ENCODE data around the gene KCND3.

KCND3 gene

DNA sequence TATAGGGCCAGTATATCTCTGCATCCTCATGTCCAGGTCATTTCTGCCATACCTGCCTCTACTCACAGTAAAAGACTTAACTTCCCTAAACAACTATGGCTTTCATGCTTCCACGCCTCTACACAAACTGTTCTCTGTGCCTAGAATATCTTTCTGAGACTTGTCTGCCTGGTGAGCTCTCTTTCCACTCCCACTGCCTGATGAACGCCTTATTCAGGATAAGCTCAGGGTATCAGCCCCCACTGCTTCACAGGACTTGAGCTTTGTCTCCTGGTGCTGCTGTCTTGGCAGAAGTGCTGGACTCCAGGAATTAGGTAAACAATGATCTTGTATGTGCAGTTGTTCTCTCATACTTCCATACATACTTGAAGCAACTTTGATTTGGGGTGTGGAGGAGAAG is 238.6 kb downstream of the KCND3 start (continued):
- TF ChIP-seq, protein P1, sequence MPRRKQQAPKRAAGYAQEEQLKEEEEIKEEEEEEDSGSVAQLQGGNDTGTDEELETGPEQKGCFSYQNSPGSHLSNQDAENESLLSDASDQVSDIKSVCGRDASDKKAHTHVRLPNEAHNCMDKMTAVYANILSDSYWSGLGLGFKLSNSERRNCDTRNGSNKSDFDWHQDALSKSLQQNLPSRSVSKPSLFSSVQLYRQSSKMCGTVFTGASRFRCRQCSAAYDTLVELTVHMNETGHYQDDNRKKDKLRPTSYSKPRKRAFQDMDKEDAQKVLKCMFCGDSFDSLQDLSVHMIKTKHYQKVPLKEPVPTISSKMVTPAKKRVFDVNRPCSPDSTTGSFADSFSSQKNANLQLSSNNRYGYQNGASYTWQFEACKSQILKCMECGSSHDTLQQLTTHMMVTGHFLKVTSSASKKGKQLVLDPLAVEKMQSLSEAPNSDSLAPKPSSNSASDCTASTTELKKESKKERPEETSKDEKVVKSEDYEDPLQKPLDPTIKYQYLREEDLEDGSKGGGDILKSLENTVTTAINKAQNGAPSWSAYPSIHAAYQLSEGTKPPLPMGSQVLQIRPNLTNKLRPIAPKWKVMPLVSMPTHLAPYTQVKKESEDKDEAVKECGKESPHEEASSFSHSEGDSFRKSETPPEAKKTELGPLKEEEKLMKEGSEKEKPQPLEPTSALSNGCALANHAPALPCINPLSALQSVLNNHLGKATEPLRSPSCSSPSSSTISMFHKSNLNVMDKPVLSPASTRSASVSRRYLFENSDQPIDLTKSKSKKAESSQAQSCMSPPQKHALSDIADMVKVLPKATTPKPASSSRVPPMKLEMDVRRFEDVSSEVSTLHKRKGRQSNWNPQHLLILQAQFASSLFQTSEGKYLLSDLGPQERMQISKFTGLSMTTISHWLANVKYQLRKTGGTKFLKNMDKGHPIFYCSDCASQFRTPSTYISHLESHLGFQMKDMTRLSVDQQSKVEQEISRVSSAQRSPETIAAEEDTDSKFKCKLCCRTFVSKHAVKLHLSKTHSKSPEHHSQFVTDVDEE (CRISPR knock-in tag; IDR thresholded peaks at IDR 0.05): no peak
- TF ChIP-seq ZFP30 (CRISPR knock-in tag; IDR thresholded peaks at IDR 0.05): no peak
- no peak for TF ChIP-seq ZC3H10 (CRISPR knock-in tag; IDR thresholded peaks at IDR 0.05)
- TF ChIP-seq CSDC2 (CRISPR knock-in tag; IDR thresholded peaks at IDR 0.05): no peak

DNA sequence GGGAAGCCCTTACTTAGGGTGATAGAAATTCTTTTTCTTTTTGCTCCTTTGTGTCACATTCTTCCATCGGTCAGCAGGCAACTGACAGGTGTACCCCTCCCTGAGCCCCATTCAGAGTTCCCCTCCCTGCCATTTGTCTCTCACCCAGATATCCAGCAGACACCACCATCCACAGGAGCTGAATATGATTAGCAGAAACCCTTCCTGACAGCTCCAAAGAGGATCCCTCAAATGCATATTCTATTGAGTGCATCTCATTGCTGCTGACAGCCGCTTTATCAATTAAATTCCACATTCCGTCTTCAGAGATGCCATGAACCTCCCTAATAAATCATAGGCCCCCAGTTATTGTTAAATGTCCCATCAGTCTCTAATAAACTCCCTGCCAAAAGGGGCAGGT is 239.8 kb downstream of the KCND3 start:
- ATAC-seq: no peak
- no peak for TF ChIP-seq PPARA (CRISPR knock-in tag; IDR thresholded peaks at IDR 0.05; ENCODE audit: borderline replicate concordance)

DNA sequence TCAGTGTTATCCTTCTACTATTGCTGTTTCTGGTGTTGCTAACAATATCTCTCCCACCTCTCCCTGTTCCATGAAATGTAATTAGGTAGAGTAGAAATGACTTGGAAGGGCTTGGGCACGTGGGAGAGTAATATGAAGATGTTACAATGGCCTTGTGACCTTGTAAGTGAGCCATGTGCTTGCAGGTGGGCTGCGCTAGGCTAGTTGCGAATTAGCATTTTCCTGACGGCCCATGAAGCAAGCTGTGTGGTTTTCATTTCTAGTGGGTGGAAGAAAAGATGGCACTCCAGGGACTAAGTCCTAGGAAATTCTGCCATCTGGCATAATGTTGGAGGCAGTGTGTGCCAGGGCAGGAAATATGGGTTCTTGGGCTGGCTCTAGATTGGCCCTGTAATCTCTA is 241.5 kb downstream of the KCND3 start:
- ATAC-seq: no peak

DNA sequence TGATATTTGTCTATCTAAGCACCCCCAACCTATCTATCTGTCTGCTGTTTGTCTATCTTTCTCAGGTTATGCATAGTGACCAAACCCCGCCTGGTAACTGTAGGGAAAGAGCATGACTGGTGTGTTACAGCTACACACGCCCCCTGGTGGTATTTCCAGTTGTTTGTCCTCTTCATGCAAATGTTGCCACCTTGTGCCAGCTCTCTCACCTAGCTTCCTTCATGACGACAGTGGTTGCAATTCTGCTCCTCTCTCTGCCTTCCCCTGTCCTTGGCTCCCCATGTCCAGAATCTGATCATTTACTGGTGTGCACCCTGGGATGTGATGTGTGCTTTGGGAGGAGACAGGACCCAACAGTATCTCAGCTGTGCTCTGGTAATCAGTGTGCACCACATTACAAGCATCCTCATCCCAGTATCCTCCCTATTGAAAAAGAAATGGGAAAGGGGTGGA is 242.2 kb downstream of the KCND3 start:
- peak; percentile 81 for ATAC-seq
- TF ChIP-seq BACH2 (CRISPR knock-in tag; IDR thresholded peaks at IDR 0.05; ENCODE audit: borderline replicate concordance): no peak
- TF ChIP-seq PPARA (CRISPR knock-in tag; IDR thresholded peaks at IDR 0.05; ENCODE audit: borderline replicate concordance): no peak
- TF ChIP-seq ZNF565 (CRISPR knock-in tag; conservative IDR thresholded peaks at IDR 0.05; ENCODE audit: low read depth): no peak
- TF ChIP-seq, protein P2, sequence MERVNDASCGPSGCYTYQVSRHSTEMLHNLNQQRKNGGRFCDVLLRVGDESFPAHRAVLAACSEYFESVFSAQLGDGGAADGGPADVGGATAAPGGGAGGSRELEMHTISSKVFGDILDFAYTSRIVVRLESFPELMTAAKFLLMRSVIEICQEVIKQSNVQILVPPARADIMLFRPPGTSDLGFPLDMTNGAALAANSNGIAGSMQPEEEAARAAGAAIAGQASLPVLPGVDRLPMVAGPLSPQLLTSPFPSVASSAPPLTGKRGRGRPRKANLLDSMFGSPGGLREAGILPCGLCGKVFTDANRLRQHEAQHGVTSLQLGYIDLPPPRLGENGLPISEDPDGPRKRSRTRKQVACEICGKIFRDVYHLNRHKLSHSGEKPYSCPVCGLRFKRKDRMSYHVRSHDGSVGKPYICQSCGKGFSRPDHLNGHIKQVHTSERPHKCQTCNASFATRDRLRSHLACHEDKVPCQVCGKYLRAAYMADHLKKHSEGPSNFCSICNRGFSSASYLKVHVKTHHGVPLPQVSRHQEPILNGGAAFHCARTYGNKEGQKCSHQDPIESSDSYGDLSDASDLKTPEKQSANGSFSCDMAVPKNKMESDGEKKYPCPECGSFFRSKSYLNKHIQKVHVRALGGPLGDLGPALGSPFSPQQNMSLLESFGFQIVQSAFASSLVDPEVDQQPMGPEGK (CRISPR knock-in tag; IDR thresholded peaks at IDR 0.05; ENCODE audit: borderline replicate concordance): no peak
- TF ChIP-seq ZNF8 (CRISPR knock-in tag; IDR thresholded peaks at IDR 0.05): no peak
- TF ChIP-seq ISL1 (CRISPR knock-in tag; IDR thresholded peaks at IDR 0.05): no peak
- TF ChIP-seq ESRRG (CRISPR knock-in tag; IDR thresholded peaks at IDR 0.05): no peak

More for the DNA sequence above, 241.5 kb downstream of the KCND3 start:
- TF ChIP-seq BACH2 (CRISPR knock-in tag; IDR thresholded peaks at IDR 0.05; ENCODE audit: borderline replicate concordance) (no peak), PPARA (CRISPR knock-in tag; IDR thresholded peaks at IDR 0.05; ENCODE audit: borderline replicate concordance) (no peak), ZFP30 (CRISPR knock-in tag; IDR thresholded peaks at IDR 0.05) (no peak), ISL1 (CRISPR knock-in tag; IDR thresholded peaks at IDR 0.05) (no peak), ZNF70 (CRISPR knock-in tag; IDR thresholded peaks at IDR 0.05) (no peak), TOX (CRISPR knock-in tag; IDR thresholded peaks at IDR 0.05; ENCODE audit: borderline replicate concordance) (no peak), ZFP3 (CRISPR knock-in tag; IDR thresholded peaks at IDR 0.05) (no peak), ZC3H10 (CRISPR knock-in tag; IDR thresholded peaks at IDR 0.05) (no peak), TCF4 (CRISPR knock-in tag; IDR thresholded peaks at IDR 0.05; ENCODE audit: borderline replicate concordance) (no peak), ARNTL (CRISPR knock-in tag; IDR thresholded peaks at IDR 0.05; ENCODE audit: borderline replicate concordance, low read depth) (no peak), OSR1 (CRISPR knock-in tag; IDR thresholded peaks at IDR 0.05) (no peak), RARB (CRISPR knock-in tag; IDR thresholded peaks at IDR 0.05) (no peak), ESRRG (CRISPR knock-in tag; IDR thresholded peaks at IDR 0.05) (no peak), ZNF565 (CRISPR knock-in tag; conservative IDR thresholded peaks at IDR 0.05; ENCODE audit: low read depth) (no peak), SNAI2 (CRISPR knock-in tag; IDR thresholded peaks at IDR 0.05) (no peak)
- TF ChIP-seq, protein P3, sequence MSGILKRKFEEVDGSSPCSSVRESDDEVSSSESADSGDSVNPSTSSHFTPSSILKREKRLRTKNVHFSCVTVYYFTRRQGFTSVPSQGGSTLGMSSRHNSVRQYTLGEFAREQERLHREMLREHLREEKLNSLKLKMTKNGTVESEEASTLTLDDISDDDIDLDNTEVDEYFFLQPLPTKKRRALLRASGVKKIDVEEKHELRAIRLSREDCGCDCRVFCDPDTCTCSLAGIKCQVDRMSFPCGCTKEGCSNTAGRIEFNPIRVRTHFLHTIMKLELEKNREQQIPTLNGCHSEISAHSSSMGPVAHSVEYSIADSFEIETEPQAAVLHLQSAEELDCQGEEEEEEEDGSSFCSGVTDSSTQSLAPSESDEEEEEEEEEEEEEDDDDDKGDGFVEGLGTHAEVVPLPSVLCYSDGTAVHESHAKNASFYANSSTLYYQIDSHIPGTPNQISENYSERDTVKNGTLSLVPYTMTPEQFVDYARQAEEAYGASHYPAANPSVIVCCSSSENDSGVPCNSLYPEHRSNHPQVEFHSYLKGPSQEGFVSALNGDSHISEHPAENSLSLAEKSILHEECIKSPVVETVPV (CRISPR knock-in tag; IDR thresholded peaks at IDR 0.05): no peak
- TF ChIP-seq, protein P4, sequence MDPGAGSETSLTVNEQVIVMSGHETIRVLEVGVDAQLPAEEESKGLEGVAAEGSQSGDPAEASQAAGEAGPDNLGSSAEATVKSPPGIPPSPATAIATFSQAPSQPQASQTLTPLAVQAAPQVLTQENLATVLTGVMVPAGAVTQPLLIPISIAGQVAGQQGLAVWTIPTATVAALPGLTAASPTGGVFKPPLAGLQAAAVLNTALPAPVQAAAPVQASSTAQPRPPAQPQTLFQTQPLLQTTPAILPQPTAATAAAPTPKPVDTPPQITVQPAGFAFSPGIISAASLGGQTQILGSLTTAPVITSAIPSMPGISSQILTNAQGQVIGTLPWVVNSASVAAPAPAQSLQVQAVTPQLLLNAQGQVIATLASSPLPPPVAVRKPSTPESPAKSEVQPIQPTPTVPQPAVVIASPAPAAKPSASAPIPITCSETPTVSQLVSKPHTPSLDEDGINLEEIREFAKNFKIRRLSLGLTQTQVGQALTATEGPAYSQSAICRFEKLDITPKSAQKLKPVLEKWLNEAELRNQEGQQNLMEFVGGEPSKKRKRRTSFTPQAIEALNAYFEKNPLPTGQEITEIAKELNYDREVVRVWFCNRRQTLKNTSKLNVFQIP (CRISPR knock-in tag; IDR thresholded peaks at IDR 0.05; ENCODE audit: borderline replicate concordance, low read depth): no peak
- TF ChIP-seq, protein P5, sequence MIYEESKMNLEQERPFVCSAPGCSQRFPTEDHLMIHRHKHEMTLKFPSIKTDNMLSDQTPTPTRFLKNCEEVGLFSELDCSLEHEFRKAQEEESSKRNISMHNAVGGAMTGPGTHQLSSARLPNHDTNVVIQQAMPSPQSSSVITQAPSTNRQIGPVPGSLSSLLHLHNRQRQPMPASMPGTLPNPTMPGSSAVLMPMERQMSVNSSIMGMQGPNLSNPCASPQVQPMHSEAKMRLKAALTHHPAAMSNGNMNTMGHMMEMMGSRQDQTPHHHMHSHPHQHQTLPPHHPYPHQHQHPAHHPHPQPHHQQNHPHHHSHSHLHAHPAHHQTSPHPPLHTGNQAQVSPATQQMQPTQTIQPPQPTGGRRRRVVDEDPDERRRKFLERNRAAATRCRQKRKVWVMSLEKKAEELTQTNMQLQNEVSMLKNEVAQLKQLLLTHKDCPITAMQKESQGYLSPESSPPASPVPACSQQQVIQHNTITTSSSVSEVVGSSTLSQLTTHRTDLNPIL (CRISPR knock-in tag; IDR thresholded peaks at IDR 0.05; ENCODE audit: low read depth): no peak
- TF ChIP-seq, protein P1 (CRISPR knock-in tag; IDR thresholded peaks at IDR 0.05): no peak

Measured in SK-N-SH treated with all-trans-retinoic acid at 6 μM for 48 hours (cell line).